ENCODE results near the gene CACNB3.

DNA sequence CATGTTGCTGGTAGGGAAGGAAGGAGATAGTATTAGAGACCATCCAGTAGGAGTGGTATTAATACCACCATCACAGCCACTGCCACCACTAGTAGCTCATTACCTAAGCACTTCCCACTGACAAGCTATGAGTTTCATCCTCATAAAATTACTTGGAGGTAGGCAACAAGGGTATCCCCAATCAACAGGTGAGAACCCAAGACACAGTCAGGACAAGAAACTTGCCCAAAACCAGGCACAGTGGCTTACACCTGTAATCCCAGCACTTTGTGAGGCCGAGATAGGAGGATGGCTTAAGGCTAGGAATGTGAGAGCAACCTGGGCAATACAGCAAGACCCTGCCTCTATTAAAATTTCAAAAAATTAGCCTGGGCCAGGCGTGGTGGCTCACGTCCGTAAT lies 34.9 kb upstream of the CACNB3 start:
- TF ChIP-seq POLR2A (IDR thresholded peaks at IDR 0.05) = no peak
- TF ChIP-seq, protein P1, sequence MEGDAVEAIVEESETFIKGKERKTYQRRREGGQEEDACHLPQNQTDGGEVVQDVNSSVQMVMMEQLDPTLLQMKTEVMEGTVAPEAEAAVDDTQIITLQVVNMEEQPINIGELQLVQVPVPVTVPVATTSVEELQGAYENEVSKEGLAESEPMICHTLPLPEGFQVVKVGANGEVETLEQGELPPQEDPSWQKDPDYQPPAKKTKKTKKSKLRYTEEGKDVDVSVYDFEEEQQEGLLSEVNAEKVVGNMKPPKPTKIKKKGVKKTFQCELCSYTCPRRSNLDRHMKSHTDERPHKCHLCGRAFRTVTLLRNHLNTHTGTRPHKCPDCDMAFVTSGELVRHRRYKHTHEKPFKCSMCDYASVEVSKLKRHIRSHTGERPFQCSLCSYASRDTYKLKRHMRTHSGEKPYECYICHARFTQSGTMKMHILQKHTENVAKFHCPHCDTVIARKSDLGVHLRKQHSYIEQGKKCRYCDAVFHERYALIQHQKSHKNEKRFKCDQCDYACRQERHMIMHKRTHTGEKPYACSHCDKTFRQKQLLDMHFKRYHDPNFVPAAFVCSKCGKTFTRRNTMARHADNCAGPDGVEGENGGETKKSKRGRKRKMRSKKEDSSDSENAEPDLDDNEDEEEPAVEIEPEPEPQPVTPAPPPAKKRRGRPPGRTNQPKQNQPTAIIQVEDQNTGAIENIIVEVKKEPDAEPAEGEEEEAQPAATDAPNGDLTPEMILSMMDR (IDR thresholded peaks at IDR 0.05) = no peak
- no peak for TF ChIP-seq POLR2AphosphoS5 (IDR thresholded peaks at IDR 0.05)
- no peak for TF ChIP-seq EP300 (IDR thresholded peaks at IDR 0.05)
